Measurements from ENCODE around the gene GREM2. TPM values are rescaled to one million over a fixed set of nuclear protein-coding genes. Genes with fewer than 3 reads are reported as not detected.
A peak's percentile ranks its signal among the peaks of the same experiment; 100 is the strongest.

Gene GREM2
- total and polyA plus RNA-seq, 9 of the 15 experiments (the other 6 are each of a cell fraction or from before 2014, with no cell fraction given), result 0.01 to 0.07 (median 0.05) TPM; not detected in 5

DNA sequence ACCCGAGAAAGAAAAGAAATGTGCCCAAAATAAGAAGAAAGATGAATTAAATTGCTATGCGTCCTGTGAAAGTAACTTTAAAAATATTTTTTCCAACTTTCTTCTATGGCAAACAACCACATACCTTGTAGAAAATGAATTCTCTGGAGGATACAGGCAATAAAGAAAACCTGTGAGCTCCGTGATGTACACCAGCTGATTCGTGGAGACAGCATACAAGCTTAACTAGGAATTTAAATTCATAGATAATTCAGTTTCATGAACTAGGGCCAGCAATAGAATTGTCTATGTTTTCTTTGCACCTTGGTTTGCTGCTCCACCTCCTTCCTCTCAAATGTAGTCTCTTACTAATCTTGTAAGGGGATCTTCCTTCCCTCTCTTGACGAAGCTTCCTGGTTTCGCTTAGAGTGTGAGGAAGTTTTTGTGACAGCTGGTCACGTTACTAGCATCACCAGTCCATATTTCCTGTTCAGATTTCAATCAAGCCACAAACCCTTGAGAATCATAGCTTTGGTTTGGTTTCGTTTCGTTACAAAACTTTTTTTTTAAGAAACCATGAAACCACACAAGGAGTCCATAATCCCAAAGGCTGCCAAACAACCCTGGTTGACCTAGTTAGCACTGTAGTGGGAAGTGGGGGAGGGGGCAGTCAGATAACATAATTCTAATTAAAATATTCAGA, 35.8 kb downstream of the GREM2 start (continued):
- TF ChIP-seq MEF2D (tag; conservative IDR thresholded peaks at IDR 0.05; ENCODE audit: low read depth) (no peak), ARNT (IDR thresholded peaks at IDR 0.05) (no peak), ETV6 (IDR thresholded peaks at IDR 0.05; ENCODE audit: borderline replicate concordance in 1 of 2, low read depth in 2 of 2, low read length in 1 of 2) (0 out of 4 replicates have a peak, but pooled peaks of 1 of the 2 experiments have one; percentile 44), ETV6 (CRISPR knock-in tag; IDR thresholded peaks at IDR 0.05; ENCODE audit: borderline replicate concordance) (no peak), CTBP1 (IDR thresholded peaks at IDR 0.05; ENCODE audit: borderline replicate concordance) (no peak), ZNF165 (CRISPR knock-in tag; IDR thresholded peaks at IDR 0.05; ENCODE audit: borderline replicate concordance) (no peak), CCAR2 (IDR thresholded peaks at IDR 0.05; ENCODE audit: low read depth, low read length) (no peak), CHCHD3 (CRISPR knock-in tag; IDR thresholded peaks at IDR 0.05) (no peak), SP1 (CRISPR knock-in tag; IDR thresholded peaks at IDR 0.05) (no peak), SPI1 (IDR thresholded peaks at IDR 0.05; ENCODE audit: borderline replicate concordance, low read depth, low read length) (no peak), BHLHE40 (IDR thresholded peaks at IDR 0.05; ENCODE audit: low read length) (peak; percentile 55; the same call in 1 of the 2 replicates), DMBX1 (CRISPR knock-in tag; IDR thresholded peaks at IDR 0.05; ENCODE audit: borderline replicate concordance) (no peak)
- TF ChIP-seq, protein P1, sequence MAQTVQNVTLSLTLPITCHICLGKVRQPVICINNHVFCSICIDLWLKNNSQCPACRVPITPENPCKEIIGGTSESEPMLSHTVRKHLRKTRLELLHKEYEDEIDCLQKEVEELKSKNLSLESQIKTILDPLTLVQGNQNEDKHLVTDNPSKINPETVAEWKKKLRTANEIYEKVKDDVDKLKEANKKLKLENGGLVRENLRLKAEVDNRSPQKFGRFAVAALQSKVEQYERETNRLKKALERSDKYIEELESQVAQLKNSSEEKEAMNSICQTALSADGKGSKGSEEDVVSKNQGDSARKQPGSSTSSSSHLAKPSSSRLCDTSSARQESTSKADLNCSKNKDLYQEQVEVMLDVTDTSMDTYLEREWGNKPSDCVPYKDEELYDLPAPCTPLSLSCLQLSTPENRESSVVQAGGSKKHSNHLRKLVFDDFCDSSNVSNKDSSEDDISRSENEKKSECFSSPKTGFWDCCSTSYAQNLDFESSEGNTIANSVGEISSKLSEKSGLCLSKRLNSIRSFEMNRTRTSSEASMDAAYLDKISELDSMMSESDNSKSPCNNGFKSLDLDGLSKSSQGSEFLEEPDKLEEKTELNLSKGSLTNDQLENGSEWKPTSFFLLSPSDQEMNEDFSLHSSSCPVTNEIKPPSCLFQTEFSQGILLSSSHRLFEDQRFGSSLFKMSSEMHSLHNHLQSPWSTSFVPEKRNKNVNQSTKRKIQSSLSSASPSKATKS (CRISPR knock-in tag; IDR thresholded peaks at IDR 0.05), result no peak
- TF ChIP-seq, protein P2, sequence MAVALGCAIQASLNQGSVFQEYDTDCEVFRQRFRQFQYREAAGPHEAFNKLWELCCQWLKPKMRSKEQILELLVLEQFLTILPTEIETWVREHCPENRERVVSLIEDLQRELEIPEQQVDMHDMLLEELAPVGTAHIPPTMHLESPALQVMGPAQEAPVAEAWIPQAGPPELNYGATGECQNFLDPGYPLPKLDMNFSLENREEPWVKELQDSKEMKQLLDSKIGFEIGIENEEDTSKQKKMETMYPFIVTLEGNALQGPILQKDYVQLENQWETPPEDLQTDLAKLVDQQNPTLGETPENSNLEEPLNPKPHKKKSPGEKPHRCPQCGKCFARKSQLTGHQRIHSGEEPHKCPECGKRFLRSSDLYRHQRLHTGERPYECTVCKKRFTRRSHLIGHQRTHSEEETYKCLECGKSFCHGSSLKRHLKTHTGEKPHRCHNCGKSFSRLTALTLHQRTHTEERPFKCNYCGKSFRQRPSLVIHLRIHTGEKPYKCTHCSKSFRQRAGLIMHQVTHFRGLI (CRISPR knock-in tag; IDR thresholded peaks at IDR 0.05), result no peak
- TF ChIP-seq, protein P3, sequence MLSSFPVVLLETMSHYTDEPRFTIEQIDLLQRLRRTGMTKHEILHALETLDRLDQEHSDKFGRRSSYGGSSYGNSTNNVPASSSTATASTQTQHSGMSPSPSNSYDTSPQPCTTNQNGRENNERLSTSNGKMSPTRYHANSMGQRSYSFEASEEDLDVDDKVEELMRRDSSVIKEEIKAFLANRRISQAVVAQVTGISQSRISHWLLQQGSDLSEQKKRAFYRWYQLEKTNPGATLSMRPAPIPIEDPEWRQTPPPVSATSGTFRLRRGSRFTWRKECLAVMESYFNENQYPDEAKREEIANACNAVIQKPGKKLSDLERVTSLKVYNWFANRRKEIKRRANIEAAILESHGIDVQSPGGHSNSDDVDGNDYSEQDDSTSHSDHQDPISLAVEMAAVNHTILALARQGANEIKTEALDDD (IDR thresholded peaks at IDR 0.05), result peak; percentile 40; the same call in 1 of the 2 replicates

Data from K562 (cell line).